Measurements from ENCODE around the gene PCOLCE2.

PCOLCE2 gene

GRCh38 chr3:142779591-142779990, 109.3 kb downstream of the PCOLCE2 start:
- H3K27ac ChIP-seq (ENCODE audit: low read length), result no peak overlapping the region
- H3K4me1 ChIP-seq (ENCODE audit: low read length), result no peaks in the 10 kb centered on the region
- no peaks in the 10 kb centered on the region for H4K20me1 ChIP-seq (ENCODE audit: insufficient read depth, low read length)
- TF ChIP-seq, protein P1, sequence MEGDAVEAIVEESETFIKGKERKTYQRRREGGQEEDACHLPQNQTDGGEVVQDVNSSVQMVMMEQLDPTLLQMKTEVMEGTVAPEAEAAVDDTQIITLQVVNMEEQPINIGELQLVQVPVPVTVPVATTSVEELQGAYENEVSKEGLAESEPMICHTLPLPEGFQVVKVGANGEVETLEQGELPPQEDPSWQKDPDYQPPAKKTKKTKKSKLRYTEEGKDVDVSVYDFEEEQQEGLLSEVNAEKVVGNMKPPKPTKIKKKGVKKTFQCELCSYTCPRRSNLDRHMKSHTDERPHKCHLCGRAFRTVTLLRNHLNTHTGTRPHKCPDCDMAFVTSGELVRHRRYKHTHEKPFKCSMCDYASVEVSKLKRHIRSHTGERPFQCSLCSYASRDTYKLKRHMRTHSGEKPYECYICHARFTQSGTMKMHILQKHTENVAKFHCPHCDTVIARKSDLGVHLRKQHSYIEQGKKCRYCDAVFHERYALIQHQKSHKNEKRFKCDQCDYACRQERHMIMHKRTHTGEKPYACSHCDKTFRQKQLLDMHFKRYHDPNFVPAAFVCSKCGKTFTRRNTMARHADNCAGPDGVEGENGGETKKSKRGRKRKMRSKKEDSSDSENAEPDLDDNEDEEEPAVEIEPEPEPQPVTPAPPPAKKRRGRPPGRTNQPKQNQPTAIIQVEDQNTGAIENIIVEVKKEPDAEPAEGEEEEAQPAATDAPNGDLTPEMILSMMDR (IDR thresholded peaks at IDR 0.05; ENCODE audit: low read depth, low read length), result no peak
- no peak for TF ChIP-seq EZH2phosphoT487 (IDR thresholded peaks at IDR 0.05; ENCODE audit: low read depth)
- H2AFZ ChIP-seq (ENCODE audit: low read depth, low read length), result no peak overlapping the region
- no peak overlapping the region for H3K9ac ChIP-seq (ENCODE audit: low read length)
- no peaks in the 10 kb centered on the region for H3K79me2 ChIP-seq (ENCODE audit: low read length)
- H3K9me3 ChIP-seq (ENCODE audit: insufficient read depth, low read length), result no peaks in the 10 kb centered on the region
- no peaks in the 10 kb centered on the region for H3K27me3 ChIP-seq (ENCODE audit: low read depth, low read length)
- H3K4me3 ChIP-seq (ENCODE audit: low read length), result no peak overlapping the region
- no peak overlapping the region for H3K4me2 ChIP-seq (ENCODE audit: low read length)
- H3K36me3 ChIP-seq (replicated peaks; ENCODE audit: low read depth, low read length), result no peaks in the 10 kb centered on the region

- Histone ChIP-seq H3K27me3 (ENCODE audit: low read depth, low read length) (no peaks in the 10 kb centered on the region), H3K9me3 (ENCODE audit: insufficient read depth, low read length) (no peaks in the 10 kb centered on the region), H3K79me2 (ENCODE audit: low read length) (no peaks in the 10 kb centered on the region), H3K36me3 (replicated peaks; ENCODE audit: low read depth, low read length) (no peaks in the 10 kb centered on the region), H3K4me1 (ENCODE audit: low read length) (no peaks in the 10 kb centered on the region), H2AFZ (ENCODE audit: low read depth, low read length) (no peak overlapping the region), H3K4me3 (ENCODE audit: low read length) (no peak overlapping the region), H3K27ac (ENCODE audit: low read length) (no peak overlapping the region), H3K9ac (ENCODE audit: low read length) (no peak overlapping the region), H3K4me2 (ENCODE audit: low read length) (no peak overlapping the region), H4K20me1 (ENCODE audit: insufficient read depth, low read length) (no peaks in the 10 kb centered on the region)
- TF ChIP-seq, protein P1 (IDR thresholded peaks at IDR 0.05; ENCODE audit: low read depth, low read length), result no peak
- no peak for TF ChIP-seq EZH2phosphoT487 (IDR thresholded peaks at IDR 0.05; ENCODE audit: low read depth)
Measured at GRCh38 chr3:142778541-142778940, 110.3 kb downstream of the PCOLCE2 start.

GRCh38 chr3:142777927-142778326, 111.0 kb downstream of the PCOLCE2 start:
- no peak overlapping the region for H2AFZ ChIP-seq (ENCODE audit: low read depth, low read length)
- no peaks in the 10 kb centered on the region for H3K27me3 ChIP-seq (ENCODE audit: low read depth, low read length)
- no peak overlapping the region for H3K4me2 ChIP-seq (ENCODE audit: low read length)
- no peak overlapping the region for H3K4me3 ChIP-seq (ENCODE audit: low read length)
- no peaks in the 10 kb centered on the region for H3K9me3 ChIP-seq (ENCODE audit: insufficient read depth, low read length)
- no peaks in the 10 kb centered on the region for H3K4me1 ChIP-seq (ENCODE audit: low read length)
- TF ChIP-seq EZH2phosphoT487 (IDR thresholded peaks at IDR 0.05; ENCODE audit: low read depth), result no peak
- TF ChIP-seq, protein P1 (IDR thresholded peaks at IDR 0.05; ENCODE audit: low read depth, low read length), result no peak
- no peaks in the 10 kb centered on the region for H3K36me3 ChIP-seq (replicated peaks; ENCODE audit: low read depth, low read length)
- no peak overlapping the region for H3K9ac ChIP-seq (ENCODE audit: low read length)
- H4K20me1 ChIP-seq (ENCODE audit: insufficient read depth, low read length), result no peaks in the 10 kb centered on the region
- no peak overlapping the region for H3K27ac ChIP-seq (ENCODE audit: low read length)
- no peaks in the 10 kb centered on the region for H3K79me2 ChIP-seq (ENCODE audit: low read length)

DNA sequence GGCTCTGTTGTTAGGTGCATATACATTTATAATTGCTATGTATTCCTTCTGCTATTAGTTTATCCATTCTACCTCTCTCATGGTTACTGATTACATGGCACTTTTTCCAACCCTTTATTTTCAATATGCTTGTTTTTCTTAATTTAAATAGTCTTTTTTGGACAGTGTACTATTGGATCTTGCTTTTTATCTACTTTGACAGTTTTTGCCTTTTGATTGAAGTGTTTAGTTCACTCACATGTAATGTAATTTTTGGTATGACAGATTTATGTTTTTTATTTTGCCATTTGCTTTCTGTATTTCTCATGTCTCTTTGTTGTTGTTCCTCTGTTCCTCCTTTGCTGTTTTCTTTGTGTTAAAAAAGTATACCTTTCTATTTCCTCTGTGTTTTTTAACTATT, 120.5 kb downstream of the PCOLCE2 start:
- no peaks in the 10 kb centered on the region for H3K4me1 ChIP-seq (ENCODE audit: low read length)
- no peaks in the 10 kb centered on the region for H4K20me1 ChIP-seq (ENCODE audit: insufficient read depth, low read length)
- H2AFZ ChIP-seq (ENCODE audit: low read depth, low read length), result no peak overlapping the region
- H3K27ac ChIP-seq (ENCODE audit: low read length), result no peak overlapping the region
- H3K9me3 ChIP-seq (ENCODE audit: insufficient read depth, low read length), result no peaks in the 10 kb centered on the region
- H3K4me3 ChIP-seq (ENCODE audit: low read length), result no peak overlapping the region
- no peak overlapping the region for H3K4me2 ChIP-seq (ENCODE audit: low read length)
- H3K9ac ChIP-seq (ENCODE audit: low read length), result no peak overlapping the region
- H3K79me2 ChIP-seq (ENCODE audit: low read length), result no peaks in the 10 kb centered on the region
- TF ChIP-seq EZH2phosphoT487 (IDR thresholded peaks at IDR 0.05; ENCODE audit: low read depth), result no peak
- TF ChIP-seq, protein P1 (IDR thresholded peaks at IDR 0.05; ENCODE audit: low read depth, low read length), result no peak
- H3K27me3 ChIP-seq (ENCODE audit: low read depth, low read length), result no peaks in the 10 kb centered on the region
- H3K36me3 ChIP-seq (replicated peaks; ENCODE audit: low read depth, low read length), result no peaks in the 10 kb centered on the region

Measured in OCI-LY3 (cell line).